Nucleus accumbens (tissue), 56 donors: ENCODE results near the gene LIME1.

Source experiments
- DNase-seq, 56 donors: peaks; one replicate each; lab custom pipeline; 2025; lab: John Stamatoyannopoulos, UW

The LIME1 gene

GRCh38 chr20:63747622-63748069, 11.2 kb downstream of the LIME1 start:
- DNase-seq = no peak

GRCh38 chr20:63748070-63748933, 11.8 kb downstream of the LIME1 start:
- DNase-seq = no peak

- no peak for DNase-seq
These were observed 12.4 kb downstream of the LIME1 start for GRCh38 chr20:63748934-63749270.

- peak in 11 of 56 donors; percentile 14 to 61 (median 23) for DNase-seq
These were observed 13.4 kb downstream of the LIME1 start for GRCh38 chr20:63749597-63750508.

- DNase-seq = no peak
These were observed 14.5 kb downstream of the LIME1 start for GRCh38 chr20:63750807-63751470.

- DNase-seq = no peak
These were observed 15.2 kb downstream of the LIME1 start for GRCh38 chr20:63751471-63752271.

- DNase-seq = no peak
These were observed 16.1 kb downstream of the LIME1 start for GRCh38 chr20:63752411-63753101.

GRCh38 chr20:63753381-63753780, 16.9 kb downstream of the LIME1 start:
- no peak for DNase-seq

- no peak for DNase-seq
These were observed 17.5 kb downstream of the LIME1 start for GRCh38 chr20:63754008-63754407.

- DNase-seq = no peak
These were observed 19.6 kb downstream of the LIME1 start for GRCh38 chr20:63755933-63756647.

GRCh38 chr20:63756648-63756991, 20.2 kb downstream of the LIME1 start:
- DNase-seq = no peak

GRCh38 chr20:63758152-63758551, 21.7 kb downstream of the LIME1 start:
- DNase-seq = no peak

GRCh38 chr20:63759377-63759901, 23.0 kb downstream of the LIME1 start:
- no peak for DNase-seq

- no peak for DNase-seq
These were observed 28.8 kb downstream of the LIME1 start for GRCh38 chr20:63765082-63765873.

- DNase-seq = no peak
These were observed 29.4 kb downstream of the LIME1 start for GRCh38 chr20:63765902-63766301.

GRCh38 chr20:63766695-63767426, 30.4 kb downstream of the LIME1 start:
- no peak for DNase-seq

- no peak for DNase-seq
These were observed 31.0 kb downstream of the LIME1 start for GRCh38 chr20:63767456-63767855.
